ENCODE measurements around the gene YIPF7. TPM values are rescaled to one million over a fixed set of nuclear protein-coding genes. Genes with fewer than 3 reads are reported as not detected.

YIPF7 gene
- total RNA-seq, 1 experiment from 2014 or later = not detected

DNA sequence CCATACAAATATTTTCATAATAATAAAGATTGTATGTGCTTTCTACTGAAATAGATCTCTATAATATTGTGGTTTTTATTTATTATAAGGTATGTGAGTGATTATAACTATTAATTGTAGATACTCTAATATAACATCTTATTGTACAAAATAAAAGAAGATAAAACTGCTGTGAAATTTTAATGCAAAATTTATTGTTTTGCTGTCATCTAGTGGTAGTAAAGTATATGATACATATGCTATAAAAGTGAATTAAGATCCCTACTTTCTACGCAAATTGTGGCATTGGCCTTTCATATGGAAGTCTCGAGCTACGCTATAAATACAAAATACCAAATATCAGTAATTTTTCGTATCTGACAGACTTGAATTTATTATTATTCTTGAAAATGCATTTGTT lies 19.3 kb downstream of the YIPF7 start:
- no peak overlapping the region for H3K27ac Mint-ChIP-seq

More for the DNA sequence above, 19.3 kb downstream of the YIPF7 start:
- Histone ChIP-seq H3K4ac (ENCODE audit: low read depth, low read length) (no peak overlapping the region), H3K27ac (ENCODE audit: insufficient read length, low read depth, low read length) (no peak overlapping the region), H3K18ac (ENCODE audit: insufficient read length, low read depth, low read length) (no peak overlapping the region), H3K14ac (ENCODE audit: insufficient read depth, low read length) (no peak overlapping the region), H3K9ac (ENCODE audit: extremely low read depth, insufficient read length, low read length) (no peak overlapping the region), H2BK20ac (ENCODE audit: low read depth, low read length, poor library complexity, severe bottlenecking) (no peak overlapping the region), H4K8ac (replicated peaks; ENCODE audit: insufficient read length, low read depth, low read length) (no peak overlapping the region), H2AK5ac (ENCODE audit: insufficient read length, low read length) (no peak overlapping the region), H2BK15ac (ENCODE audit: low read depth, low read length) (no peak overlapping the region), H3K9me3 (ENCODE audit: control insufficient read depth, low read depth, low read length) (no peaks in the 10 kb centered on the region), H3K27me3 (ENCODE audit: insufficient read depth, low read length) (no peaks in the 10 kb centered on the region), H4K5ac (ENCODE audit: insufficient read length, low read depth, low read length) (no peak overlapping the region), H3K79me2 (ENCODE audit: insufficient read depth, low read length) (no peaks in the 10 kb centered on the region), H3K23ac (ENCODE audit: insufficient read length, low read depth, low read length) (no peak overlapping the region), H2BK120ac (ENCODE audit: low read depth, low read length, poor library complexity, severe bottlenecking) (no peak overlapping the region), H3K4me2 (ENCODE audit: insufficient read depth, insufficient read length, low read length) (no peak overlapping the region), H3K23me2 (ENCODE audit: insufficient read length, low read depth, low read length, poor library complexity, severe bottlenecking) (no peaks in the 10 kb centered on the region), H4K20me1 (ENCODE audit: control insufficient read depth, insufficient read depth, insufficient read length) (no peaks in the 10 kb centered on the region), H3K4me1 (ENCODE audit: insufficient read depth, low read length) (no peaks in the 10 kb centered on the region), H3K56ac (ENCODE audit: insufficient read length, low read depth, low read length) (no peak overlapping the region), H2AFZ (ENCODE audit: low read length) (no peak overlapping the region), H3K79me1 (ENCODE audit: insufficient read depth, low read depth, low read length, poor library complexity, severe bottlenecking) (no peaks in the 10 kb centered on the region), H2BK12ac (ENCODE audit: insufficient read length, low read depth, low read length) (no peak overlapping the region), H3T11ph (ENCODE audit: low read length) (no peak overlapping the region), H4K91ac (ENCODE audit: insufficient read length, low read depth, low read length) (no peak overlapping the region), H2BK5ac (ENCODE audit: insufficient read length, low read length) (no peak overlapping the region)
- Mint-ChIP-seq H3K4me1 (no peaks in the 10 kb centered on the region), H3K4me3 (no peak overlapping the region), H3K9me3 (no peaks in the 10 kb centered on the region), H3K27me3 (ENCODE audit: low read depth) (no peaks in the 10 kb centered on the region), H3K36me3 (ENCODE audit: insufficient read depth in 1 of 3, low read depth in 3 of 3) (no peaks in the 10 kb centered on the region)
- TF ChIP-seq, protein P1, sequence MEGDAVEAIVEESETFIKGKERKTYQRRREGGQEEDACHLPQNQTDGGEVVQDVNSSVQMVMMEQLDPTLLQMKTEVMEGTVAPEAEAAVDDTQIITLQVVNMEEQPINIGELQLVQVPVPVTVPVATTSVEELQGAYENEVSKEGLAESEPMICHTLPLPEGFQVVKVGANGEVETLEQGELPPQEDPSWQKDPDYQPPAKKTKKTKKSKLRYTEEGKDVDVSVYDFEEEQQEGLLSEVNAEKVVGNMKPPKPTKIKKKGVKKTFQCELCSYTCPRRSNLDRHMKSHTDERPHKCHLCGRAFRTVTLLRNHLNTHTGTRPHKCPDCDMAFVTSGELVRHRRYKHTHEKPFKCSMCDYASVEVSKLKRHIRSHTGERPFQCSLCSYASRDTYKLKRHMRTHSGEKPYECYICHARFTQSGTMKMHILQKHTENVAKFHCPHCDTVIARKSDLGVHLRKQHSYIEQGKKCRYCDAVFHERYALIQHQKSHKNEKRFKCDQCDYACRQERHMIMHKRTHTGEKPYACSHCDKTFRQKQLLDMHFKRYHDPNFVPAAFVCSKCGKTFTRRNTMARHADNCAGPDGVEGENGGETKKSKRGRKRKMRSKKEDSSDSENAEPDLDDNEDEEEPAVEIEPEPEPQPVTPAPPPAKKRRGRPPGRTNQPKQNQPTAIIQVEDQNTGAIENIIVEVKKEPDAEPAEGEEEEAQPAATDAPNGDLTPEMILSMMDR (conservative IDR thresholded peaks at IDR 0.05) = no peak
- DNase-seq = no peak
- no CpG with 5 or more reads among the region's 4 CpGs for WGBS (ENCODE audit: extremely low coverage, insufficient read length, low lambda C conversion rate)

Measured in H9 (cell line).